NCI-H1105 (cell line): ENCODE data around the gene PCTP.

Experiments
- DNase-seq: peaks from one replicate; lab custom pipeline; 2025; lab: John Stamatoyannopoulos, UW

PCTP gene

DNA sequence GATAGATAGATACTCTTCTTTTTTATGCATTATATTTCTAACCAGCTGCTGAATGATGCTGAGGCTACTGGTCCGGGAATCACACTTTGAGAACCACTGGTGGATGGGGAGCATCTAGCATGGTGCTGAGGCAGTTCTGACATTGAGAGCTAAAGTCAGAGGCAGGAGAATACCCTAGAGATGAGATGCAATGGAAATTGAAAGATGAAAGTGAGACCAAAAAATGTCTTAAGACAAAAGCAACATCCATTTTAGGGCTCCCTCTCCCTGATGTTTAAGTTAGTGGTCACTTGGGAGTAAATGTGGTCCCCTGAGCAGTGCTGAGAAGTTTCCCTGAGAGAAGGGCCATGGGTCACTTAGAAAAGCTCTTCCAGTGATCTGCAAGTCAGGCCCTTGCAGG, 6.8 kb downstream of the PCTP start:
- no peak for DNase-seq

DNA sequence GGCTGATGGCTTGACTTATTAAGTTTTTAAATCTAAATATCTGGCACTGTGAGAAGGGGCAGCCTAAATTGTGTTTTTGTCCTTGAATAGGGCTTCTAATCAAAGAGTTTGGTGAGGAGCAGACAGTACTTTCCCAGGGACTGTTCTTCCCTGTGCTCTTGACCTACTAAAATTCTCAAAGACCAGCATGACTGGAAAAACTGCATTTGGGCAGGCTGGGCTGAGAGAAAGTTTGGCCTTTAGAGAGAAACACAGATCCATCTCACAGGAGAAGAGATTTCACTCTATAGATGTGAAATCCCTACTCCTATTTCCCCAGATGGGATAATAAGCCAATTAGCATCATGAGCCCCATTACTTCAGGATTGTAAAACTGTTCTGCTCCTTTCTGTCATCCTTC, 7.3 kb downstream of the PCTP start:
- no peak for DNase-seq

DNA sequence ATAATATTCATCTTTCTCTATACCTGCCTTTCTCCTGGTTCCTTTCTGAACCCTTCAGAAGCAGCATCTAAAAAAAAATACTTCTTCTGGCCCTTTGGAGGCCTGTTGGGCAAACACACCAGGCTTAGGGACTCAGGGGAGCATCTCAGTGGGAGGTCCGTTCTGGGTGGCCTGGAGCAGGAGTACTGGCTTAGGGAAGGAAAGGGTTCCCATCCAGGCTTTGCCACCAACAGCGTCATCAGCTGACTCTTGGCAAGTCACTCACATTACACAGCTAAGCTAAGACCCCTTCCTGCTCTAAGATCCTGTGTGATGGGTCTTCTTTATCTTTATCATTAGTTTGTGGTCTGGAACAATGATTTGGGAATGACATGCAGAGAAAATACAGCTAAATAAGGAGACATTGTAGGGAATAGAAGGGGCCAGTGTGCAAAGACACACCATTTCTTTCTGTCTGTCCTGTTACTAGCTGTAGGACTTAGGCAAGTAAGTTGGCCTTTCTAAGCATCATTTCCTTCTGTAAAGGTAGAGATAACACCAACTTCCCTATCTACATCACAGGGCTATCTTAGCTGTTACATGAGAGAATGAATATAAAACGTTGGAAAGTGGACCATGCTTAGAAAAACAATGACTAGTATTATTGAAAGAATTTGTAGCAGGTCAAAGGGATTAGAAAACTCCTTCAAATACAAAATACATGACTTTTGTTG, 9.9 kb downstream of the PCTP start:
- DNase-seq = no peak

DNA sequence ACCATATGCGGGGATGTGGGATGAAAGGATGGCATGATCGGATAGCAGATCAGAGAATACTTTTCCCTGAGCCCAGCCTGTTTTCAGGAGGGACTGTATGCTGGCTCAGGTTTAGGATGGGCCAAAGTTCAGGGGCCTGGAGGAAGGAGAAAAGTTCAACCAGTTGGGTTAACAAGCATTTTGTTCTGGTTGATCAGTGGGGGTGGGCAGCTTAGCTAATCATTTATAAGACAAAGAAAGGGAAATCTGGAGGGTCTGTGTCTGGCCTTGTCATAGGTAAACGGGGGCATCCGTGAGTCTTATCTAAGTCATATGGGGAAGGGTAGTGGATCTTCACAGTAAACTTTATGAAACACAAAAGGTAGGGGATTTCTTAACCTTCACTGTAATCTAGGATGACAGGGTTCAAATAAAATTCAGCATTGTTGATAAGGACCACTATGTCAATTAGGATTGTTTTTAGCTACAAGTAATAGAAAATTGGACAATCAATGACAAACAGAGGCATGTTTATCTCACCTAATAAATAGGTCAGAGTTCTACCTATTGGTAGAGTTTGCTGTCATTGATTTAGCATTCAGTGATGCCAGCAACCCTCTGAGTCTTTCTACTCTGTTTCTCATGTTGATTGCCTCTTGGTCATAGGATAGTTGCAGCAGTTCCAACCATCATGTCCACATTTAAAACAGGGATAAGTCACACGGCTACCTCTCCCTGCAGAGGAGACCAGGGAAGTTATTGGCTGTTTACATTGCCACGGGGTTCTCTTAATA, 11.4 kb downstream of the PCTP start:
- no peak for DNase-seq

DNA sequence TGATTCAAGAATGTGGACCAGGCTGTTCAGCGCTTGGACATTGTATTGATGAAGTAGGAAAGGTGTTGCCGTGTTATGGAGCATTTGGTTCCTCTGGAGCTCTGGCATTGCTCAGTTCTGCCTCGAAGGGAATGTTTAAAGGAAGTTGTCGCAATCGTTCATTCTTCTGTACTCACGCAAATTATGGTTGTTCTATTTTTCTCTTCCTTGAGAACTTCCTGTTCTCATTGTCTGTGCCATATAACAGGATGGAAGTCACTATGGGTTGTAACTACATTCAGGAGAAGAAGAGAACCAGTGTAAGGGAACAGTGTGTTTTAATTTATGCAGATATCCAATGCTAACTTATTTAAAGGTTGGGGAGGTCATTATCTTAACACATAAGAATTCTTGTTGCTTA, 13.0 kb downstream of the PCTP start:
- DNase-seq = no peak

DNA sequence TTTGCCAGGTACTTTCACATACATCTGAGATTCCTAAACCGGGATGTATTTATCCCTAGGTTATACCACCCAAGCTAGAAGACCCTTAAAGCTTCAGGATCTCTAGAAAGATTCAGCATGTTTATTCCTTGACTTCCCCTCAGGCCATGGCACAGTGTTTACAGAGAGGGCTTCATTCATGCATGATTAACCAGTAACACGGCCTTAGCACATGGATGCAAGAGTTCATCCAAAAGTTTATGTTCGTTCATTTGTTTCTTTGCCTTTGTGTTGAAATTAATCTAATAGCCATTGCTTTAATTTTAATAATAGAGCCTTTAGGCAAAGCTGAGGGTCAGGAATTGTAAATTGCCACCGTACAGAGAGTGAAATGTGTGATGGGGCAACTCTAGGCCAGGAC, 13.8 kb downstream of the PCTP start:
- no peak for DNase-seq

DNA sequence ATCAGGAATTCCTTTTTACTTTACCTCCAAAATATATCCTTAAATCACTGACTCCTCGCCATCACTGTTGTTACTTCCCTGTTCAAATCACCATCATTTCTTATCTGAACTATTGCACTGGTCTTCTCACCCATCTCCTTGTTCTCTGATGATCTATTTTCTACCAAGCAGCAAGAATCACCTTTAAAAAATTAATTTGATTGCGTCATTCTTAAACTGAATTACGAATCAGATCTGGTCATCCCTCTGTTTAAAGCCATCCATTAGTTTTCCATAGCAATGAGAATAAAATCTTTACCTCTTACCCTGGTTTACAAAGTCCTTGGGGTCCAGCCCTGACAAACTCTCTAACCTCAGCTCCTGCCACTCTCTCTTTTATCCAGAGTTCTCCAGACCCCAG, 14.6 kb downstream of the PCTP start:
- no peak for DNase-seq

DNA sequence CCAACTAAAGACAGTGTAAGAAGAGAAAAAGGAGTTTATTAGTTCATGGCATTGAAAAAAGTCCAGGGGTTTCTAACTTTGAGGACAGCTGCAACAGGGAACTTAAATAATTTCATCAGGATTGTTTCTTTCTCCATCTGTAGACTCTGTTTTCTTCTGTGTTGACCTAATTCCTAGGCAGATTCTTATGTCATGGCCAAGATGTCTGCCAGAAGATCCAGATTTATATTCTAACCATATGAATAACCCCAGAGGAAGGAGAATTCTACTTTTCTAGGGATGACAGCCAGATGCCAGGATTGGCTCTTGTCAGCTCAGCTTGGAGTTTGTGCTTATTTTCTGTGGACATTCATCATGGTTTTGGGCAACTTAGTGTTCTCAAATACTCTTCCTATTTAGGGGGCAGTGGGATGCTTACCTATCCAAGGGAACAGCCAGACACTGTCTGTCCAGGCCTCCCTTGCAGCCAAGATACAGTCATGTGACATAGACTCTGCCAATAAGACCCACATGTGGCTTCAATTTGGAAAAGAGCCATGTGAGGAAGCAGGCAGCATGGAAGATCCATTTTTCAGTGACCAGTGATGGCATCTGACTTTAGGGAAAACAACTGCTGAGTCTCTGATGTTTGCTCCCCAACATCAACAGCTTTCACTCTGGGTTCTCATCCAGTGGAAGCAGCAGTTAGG, 18.2 kb downstream of the PCTP start:
- no peak for DNase-seq

DNA sequence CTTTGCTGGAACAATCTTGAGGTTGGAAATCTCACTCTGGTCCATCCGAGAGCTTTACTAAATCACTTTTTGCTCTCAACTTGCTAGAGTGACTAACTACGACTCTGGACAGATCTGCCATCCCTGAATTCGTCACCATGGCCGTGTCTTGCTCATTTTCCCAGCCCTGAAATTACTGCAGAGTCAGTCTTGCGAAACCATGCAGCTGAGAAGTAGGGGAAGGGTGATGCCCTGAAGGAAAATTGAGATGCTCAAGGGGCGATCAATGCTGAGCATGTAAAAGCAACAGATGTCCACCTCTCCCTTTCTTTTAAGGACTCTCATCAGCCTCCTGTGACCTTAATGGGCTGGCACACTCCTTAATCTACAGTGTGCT, 18.8 kb downstream of the PCTP start:
- no peak for DNase-seq

DNA sequence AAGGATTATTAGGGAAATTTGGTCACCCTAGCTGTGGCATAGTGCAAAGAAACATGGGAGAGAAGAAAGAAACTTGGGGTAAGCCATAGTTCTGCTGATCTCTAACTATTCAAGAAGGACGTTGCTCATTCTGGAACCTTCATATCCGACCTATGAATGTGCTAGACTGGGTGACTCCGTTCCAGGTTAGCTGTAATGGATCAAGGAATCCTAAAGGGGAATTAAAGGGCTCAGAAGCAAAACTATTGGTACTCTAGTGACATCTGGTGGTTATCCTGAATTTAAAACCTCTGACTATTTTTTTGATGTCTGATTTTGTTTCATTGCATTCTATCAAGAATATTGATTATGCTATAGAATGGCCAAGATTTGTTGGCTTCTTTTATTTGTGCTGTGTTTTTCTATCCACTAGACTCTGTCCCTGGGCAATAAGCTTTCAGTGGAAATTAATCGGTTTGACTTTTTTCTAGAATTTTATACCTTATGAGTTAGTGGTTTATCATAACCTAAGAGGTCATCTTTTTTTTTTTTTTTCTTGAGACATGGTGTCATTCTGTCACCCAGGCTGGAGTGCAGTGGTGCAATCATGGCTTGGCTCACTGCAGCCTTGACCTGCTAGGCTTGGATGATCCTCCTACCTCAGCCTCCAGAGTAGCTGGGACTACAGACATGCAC, 19.5 kb downstream of the PCTP start:
- DNase-seq = no peak

DNA sequence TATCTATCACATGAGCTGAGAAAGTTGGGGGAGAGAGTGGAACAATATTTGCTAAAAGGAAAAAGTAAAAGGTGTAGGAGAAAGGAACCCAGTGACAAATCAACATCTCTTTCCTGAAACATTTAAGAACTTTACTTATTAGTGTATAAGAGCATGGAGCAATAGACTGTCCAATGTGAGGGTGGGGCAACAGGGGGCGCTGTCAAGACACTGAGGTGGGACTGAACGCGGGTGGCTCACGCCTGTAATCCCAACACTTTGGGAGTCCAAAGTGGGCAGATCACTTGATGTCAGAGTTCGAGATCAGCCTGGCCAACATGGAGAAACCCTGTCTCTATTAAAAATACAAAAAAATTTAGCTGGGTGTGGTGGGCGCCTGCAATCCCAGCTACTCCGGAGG, 21.2 kb downstream of the PCTP start:
- no peak for DNase-seq

DNA sequence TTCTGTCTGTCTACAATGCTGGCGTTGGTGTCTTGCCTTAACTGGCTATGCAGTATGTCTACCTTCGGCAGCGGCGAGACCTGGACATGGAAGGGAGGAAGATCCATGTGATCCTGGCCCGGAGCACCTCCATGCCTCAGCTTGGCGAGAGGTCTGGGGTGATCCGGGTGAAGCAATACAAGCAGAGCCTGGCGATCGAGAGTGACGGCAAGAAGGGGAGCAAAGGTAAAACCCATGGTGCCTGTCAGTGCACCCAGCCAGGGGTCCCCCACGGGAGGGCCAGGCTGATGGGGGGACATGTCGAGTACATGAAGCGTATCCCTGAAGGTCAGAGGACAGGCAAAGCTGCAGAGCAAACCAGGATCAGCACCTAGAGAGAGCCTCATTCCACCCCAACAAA, 22.8 kb downstream of the PCTP start:
- no peak for DNase-seq

DNA sequence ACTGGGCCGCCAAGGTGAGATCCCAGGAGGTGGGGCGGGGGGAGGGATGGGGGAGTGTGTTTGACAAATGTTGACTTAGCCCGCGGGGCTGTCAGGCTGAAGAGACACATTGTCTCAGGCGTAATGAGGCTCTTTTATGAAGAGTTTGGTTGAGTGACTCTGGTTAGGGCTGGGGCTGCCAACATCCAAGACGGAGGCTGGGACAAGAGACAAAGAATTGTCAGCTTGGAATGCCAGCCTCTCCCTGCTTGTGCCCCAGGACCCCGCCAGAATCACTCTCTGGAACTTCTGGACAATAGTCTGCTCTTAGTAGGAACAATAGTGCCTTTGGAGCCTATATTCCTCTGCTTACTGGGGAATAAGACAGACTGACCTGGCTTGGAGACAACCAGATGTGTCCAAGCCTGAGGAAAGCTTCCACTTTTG, 24.0 kb downstream of the PCTP start:
- no peak for DNase-seq

DNA sequence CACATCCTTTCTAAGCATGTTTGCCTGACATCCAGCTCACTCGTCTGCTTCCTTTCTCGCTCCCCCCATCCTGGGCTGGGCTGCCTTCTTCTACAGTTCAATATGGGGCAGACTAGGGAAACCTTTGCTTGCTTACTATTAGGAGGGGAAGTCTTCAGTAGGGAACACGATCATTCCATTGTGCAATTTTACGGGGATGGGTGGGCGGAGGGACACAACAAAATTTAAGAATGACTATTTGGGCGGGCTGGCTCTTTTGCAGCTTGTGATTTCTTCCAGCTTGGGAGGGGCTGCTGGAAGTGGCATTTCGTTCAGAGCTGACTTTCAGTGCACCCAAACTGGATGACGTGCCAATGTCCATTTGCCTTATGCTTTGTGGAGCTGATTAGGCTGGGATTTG, 25.4 kb downstream of the PCTP start:
- DNase-seq = no peak

DNA sequence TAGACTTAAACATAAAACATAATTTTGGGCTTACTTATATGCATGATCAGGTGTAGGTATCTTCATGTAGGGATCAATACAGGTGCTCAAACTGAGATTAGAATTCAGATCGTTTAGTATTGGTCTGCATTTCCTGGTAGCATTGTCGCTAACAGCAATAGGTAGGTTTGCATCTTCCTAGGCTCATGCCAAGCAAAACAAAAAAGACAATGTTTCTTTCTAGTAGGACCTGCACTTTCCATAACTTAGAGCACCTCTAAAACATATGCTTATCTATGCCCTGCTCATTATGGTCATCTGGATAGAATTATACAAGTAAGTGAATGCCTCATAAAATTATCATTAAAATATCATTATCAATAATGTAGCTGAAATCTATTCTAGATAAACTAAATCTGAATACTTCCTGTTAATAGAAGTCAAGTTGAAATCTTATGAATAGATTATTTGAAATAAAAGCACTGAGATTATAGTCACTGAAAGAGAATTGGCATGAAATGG, 26.7 kb downstream of the PCTP start:
- DNase-seq = no peak

DNA sequence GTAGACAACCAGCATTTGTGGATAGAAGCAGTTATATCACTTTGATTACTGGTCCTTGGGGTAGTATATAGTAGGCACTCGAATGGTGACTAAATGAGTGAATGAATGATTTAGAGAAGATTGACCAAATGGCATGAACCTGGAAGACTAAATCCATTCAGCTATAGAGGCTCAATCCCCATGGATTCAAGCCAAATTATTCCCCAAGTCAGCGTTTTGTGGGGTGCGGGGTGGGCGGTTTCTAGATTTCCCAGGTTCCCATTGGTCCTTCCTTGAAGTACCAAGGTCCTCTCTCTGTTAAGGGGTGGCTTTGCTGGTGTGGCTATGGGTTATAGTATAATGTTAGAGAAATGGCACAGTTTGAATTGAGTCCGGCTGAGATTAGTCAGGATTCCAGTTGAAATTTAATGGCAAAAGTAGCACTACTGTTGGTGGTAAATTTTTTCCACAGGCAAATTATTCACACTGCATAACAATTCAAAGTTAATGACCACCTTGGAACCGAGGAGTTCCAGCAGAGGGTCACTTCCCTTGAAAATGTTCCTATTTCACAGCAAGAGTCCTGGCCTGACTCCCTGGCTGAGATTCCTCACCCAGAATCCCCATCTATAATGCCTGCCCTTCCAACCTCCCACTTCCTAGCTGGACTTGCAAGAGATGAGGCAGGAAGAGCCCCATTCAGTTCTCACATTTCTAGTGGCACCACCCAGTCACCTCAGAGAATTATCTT, 27.7 kb downstream of the PCTP start:
- no peak for DNase-seq

DNA sequence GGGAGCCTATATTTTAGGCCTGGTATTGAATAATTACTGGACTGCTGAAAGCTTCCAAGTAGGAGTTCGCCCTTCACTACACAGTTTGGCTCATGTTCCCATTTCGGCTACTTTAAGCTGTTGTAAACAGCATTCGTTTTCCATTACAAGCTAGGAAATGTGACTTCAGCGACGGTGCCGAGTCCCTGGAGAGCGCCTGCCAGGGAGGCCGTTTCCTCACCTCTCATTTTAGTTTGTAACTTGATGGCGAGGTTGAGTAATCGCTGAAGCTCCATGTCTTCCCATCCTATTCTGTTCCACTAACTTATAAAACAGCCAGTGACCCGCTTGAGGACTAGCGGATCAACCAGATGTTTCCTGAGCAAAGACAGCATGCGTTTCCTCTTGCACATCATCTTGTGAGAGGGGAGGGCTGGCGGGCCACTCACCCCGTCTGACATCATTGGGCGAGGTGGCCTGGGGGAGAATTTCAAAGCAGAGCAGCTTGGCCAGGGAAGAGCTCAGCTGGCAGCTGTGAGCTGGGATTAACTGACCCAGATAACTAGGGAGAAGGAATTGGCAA, 32.9 kb downstream of the PCTP start:
- no peak for DNase-seq

DNA sequence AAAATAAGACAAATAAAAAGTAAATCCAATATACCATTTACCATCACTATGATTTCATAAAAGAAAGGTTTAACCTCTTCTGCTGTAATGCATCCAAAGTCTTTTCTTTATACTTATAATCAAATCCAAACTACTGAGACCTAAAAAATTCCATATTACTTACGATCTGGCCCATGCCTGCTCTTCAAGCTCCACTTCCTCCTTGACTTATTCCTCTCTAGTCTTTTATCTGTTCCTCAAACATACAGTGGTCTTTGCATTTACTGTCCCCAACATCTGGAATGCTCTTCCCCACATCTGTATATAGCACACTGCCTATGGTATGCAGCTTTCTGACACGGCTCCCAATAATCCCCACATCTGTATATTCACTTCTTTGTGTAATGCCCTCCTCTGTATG, 33.8 kb downstream of the PCTP start:
- DNase-seq = no peak

DNA sequence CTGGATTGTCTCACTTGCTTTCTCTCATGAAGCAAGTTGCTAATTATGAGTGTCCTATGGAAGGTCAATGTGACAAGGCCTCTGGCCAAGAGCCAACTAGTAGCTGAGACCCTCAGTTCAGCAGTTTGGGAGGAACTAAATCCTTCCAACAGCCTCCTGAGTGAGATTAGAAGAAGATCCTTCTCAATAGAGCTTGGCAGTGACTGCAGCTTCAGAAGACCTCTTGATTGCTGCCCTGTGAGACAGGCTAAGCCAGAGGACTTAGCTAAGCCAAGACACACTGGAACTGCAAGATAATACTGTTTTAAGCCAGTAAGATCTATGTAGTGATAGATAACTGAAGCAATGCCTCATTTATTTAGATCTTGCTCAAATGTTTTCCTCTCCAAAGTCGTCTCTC, 34.3 kb downstream of the PCTP start:
- DNase-seq = no peak

DNA sequence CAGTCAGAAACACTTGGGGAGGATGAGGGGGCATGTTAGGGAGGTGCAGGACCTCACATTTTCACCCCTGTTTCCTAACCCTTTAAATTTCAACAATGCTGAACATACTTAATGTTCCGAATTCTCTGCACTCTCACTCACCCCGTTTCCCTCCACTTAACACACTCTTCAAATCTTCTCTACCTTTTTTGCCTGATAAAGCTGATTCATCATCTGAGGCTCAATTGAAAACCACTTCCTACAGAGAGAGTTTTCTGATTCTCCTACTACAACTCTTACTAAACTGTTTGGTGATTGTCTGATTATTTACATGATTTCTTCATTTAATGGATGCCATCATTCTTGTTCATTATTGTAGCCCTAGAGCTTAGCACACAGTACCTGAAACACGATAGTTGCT, 42.4 kb downstream of the PCTP start:
- no peak for DNase-seq

DNA sequence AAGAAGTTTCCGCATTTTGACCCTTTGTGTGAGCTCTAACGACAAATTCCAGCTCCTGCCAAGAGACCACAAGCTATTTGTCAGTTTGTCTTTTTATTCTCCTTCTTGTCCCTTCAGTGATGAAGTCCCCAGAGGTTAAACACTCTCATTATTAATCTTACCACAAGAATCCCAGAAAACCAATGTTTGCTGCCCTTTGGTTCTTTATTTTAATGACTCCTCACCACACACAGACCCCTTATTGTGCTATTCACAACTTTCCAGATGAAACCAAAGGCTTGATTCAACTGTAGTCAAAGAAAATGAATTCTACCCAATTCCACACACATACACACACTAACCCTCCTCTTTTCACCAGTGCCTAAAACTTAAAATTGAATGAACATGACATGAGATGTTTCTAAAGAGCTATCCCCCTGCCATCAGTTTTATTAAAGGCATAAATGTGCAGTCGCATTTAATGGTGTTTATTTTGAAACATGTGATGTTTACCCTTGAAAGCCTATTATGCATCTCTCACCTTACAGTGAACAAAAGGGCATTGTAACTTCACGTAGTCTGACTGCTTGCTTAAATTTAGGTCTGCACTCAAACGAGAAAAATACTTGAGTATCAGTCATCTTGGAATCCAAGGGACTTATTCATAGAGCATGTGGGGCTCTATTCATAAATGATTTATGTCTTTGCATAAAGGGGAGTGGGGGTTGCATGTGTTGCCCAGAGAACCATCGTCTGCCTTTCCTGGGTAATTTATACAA, 44.1 kb downstream of the PCTP start:
- DNase-seq = no peak
